OCI-LY3 (cell line): ENCODE data around the gene RELT.

Experiments
- H2AFZ ChIP-seq: fragments of 200-600, 300-600 bp; shearing (Covaris generic); 2 replicates; pipeline ENCODE4 v1.6.0; 2014; ENCODE audit warnings: antibody characterized with exemption, low read depth, low read length
- H3K27ac ChIP-seq: fragments of 200-600, 300-600 bp; sonication (generic); 2 replicates; pipeline ENCODE4 v1.5.1; 2014; ENCODE audit warnings: mild to moderate bottlenecking, low read length, moderate library complexity, mixed read lengths
- H3K27me3 ChIP-seq: fragments of 200-600, 300-600 bp; sonication (generic); 2 replicates; pipeline ENCODE4 v1.6.1; 2014; ENCODE audit warnings: low read depth, low read length, mixed read lengths
- H3K36me3 ChIP-seq: fragments of 200-600, 300-600 bp; sonication (generic); replicated peaks from 2 replicates; pipeline ENCODE3; 2014; ENCODE audit warnings: low read depth, low read length, mixed read lengths
- H3K4me1 ChIP-seq: fragments of 300-600, 200-600 bp; sonication (generic); 2 replicates; pipeline ENCODE4 v1.6.1; 2014; ENCODE audit warnings: low read length, mixed read lengths
- H3K4me2 ChIP-seq: fragments of 200-600, 300-600 bp; sonication (generic); 2 replicates; pipeline ENCODE4 v1.6.1; 2014; ENCODE audit warnings: low read length, mixed read lengths
- H3K4me3 ChIP-seq: fragments of 300-600, 200-600 bp; sonication (generic); 2 replicates; pipeline ENCODE4 v1.5.1; 2014; ENCODE audit warnings: antibody characterized with exemption, mild to moderate bottlenecking, low read length, moderate library complexity
- H3K79me2 ChIP-seq: fragments of 300-600, 200-600 bp; shearing (Covaris generic); 2 replicates; pipeline ENCODE4 v1.6.1; 2014; ENCODE audit warnings: mild to moderate bottlenecking, low read length, mixed read lengths
- H3K9ac ChIP-seq: fragments of 300-600, 200-600 bp; shearing (Covaris generic); 2 replicates; pipeline ENCODE4 v1.6.0; 2014; ENCODE audit warnings: mild to moderate bottlenecking, low read length, moderate library complexity
- H3K9me3 ChIP-seq: fragments of 200-600, 300-600 bp; shearing (Covaris generic); 2 replicates; pipeline ENCODE4 v1.6.1; 2014; ENCODE audit warnings: low read length, mixed read lengths; ENCODE audit not compliant: insufficient read depth
- H4K20me1 ChIP-seq: fragments of 200-600, 300-600 bp; sonication (generic); 2 replicates; pipeline ENCODE4 v1.6.1; 2016; ENCODE audit warnings: low read length, mixed read lengths; ENCODE audit not compliant: insufficient read depth
- CTCF ChIP-seq: fragments of 200-600, 300-600 bp; sonication (generic); IDR thresholded peaks from 2 replicates; pipeline ENCODE4 v1.5.1; 2014; ENCODE audit warnings: antibody characterized with exemption, low read length, low read depth
- EZH2phosphoT487 ChIP-seq: fragments of 200-600 bp; shearing (Covaris generic); IDR thresholded peaks from 2 replicates; pipeline ENCODE4 v1.6.1; 2018; ENCODE audit warnings: antibody characterized with exemption, mixed run types, low read depth

RELT gene

GRCh38 chr11:73426219-73426850 lies 50.1 kb downstream of the RELT start:
- peaks cover 7% of the 10 kb centered on the region for H3K4me1 ChIP-seq
- H3K27ac ChIP-seq, result no peak overlapping the region
- no peaks in the 10 kb centered on the region for H3K27me3 ChIP-seq
- H3K9me3 ChIP-seq, result no peaks in the 10 kb centered on the region
- no peak overlapping the region for H3K4me3 ChIP-seq
- TF ChIP-seq CTCF (no peak), EZH2phosphoT487 (no peak)
- no peaks in the 10 kb centered on the region for H3K79me2 ChIP-seq
- H3K4me2 ChIP-seq, result no peak overlapping the region
- no peaks in the 10 kb centered on the region for H4K20me1 ChIP-seq
- H2AFZ ChIP-seq, result no peak overlapping the region
- H3K9ac ChIP-seq, result no peak overlapping the region
- no peaks in the 10 kb centered on the region for H3K36me3 ChIP-seq

- no peak overlapping the region for H3K4me2 ChIP-seq
- H3K4me1 ChIP-seq, result peaks cover 7% of the 10 kb centered on the region
- no peak overlapping the region for H3K9ac ChIP-seq
These were observed 52.0 kb downstream of the RELT start for GRCh38 chr11:73428227-73428626.

GRCh38 chr11:73428699-73429098 lies 52.5 kb downstream of the RELT start:
- no peak overlapping the region for H3K4me3 ChIP-seq
- no peak overlapping the region for H3K27ac ChIP-seq
- TF ChIP-seq EZH2phosphoT487, result no peak
- TF ChIP-seq CTCF, result no peak
- H3K9me3 ChIP-seq, result no peaks in the 10 kb centered on the region
- H4K20me1 ChIP-seq, result no peaks in the 10 kb centered on the region
- H3K9ac ChIP-seq, result no peak overlapping the region
- H3K79me2 ChIP-seq, result no peaks in the 10 kb centered on the region
- no peaks in the 10 kb centered on the region for H3K27me3 ChIP-seq
- peaks cover 7% of the 10 kb centered on the region for H3K4me1 ChIP-seq
- no peaks in the 10 kb centered on the region for H3K36me3 ChIP-seq
- H3K4me2 ChIP-seq, result no peak overlapping the region
- no peak overlapping the region for H2AFZ ChIP-seq

More at GRCh38 chr11:73428227-73428626, 52.0 kb downstream of the RELT start:
- Histone ChIP-seq H3K27ac (no peak overlapping the region), H3K36me3 (no peaks in the 10 kb centered on the region), H2AFZ (no peak overlapping the region), H3K4me3 (no peak overlapping the region), H3K9me3 (no peaks in the 10 kb centered on the region), H4K20me1 (no peaks in the 10 kb centered on the region), H3K27me3 (no peaks in the 10 kb centered on the region), H3K79me2 (no peaks in the 10 kb centered on the region)
- TF ChIP-seq EZH2phosphoT487 (no peak), CTCF (no peak)

- no peaks in the 10 kb centered on the region for H3K79me2 ChIP-seq
- H2AFZ ChIP-seq, result no peak overlapping the region
- H4K20me1 ChIP-seq, result no peaks in the 10 kb centered on the region
- H3K4me2 ChIP-seq, result no peak overlapping the region
- no peak overlapping the region for H3K4me3 ChIP-seq
- no peaks in the 10 kb centered on the region for H3K9me3 ChIP-seq
- no peaks in the 10 kb centered on the region for H3K36me3 ChIP-seq
- TF ChIP-seq CTCF, result no peak
- no peak for TF ChIP-seq EZH2phosphoT487
- H3K27me3 ChIP-seq, result no peaks in the 10 kb centered on the region
- H3K27ac ChIP-seq, result no peak overlapping the region
- peaks cover 7% of the 10 kb centered on the region for H3K4me1 ChIP-seq
- no peak overlapping the region for H3K9ac ChIP-seq
These were observed 53.0 kb downstream of the RELT start for GRCh38 chr11:73429121-73429750.
